GM19438 (cell line): ENCODE results near the gene OSBPL9.
"Not testable (repeated sequence)": the region's sequence is repeated elsewhere in the genome, so short reads cannot be mapped to it uniquely, and the experiment has no call there.

Source experiments
- ATAC-seq: cut with Tn5 transposase; IDR thresholded peaks from one replicate; pipeline ENCODE4 v1.9.1; 2021; ENCODE audit warnings: low read depth; ENCODE audit not compliant: unreplicated experiment

Gene OSBPL9

GRCh38 chr1:51634618-51635017 is 17.7 kb downstream of the OSBPL9 start:
- ATAC-seq = no peak

DNA sequence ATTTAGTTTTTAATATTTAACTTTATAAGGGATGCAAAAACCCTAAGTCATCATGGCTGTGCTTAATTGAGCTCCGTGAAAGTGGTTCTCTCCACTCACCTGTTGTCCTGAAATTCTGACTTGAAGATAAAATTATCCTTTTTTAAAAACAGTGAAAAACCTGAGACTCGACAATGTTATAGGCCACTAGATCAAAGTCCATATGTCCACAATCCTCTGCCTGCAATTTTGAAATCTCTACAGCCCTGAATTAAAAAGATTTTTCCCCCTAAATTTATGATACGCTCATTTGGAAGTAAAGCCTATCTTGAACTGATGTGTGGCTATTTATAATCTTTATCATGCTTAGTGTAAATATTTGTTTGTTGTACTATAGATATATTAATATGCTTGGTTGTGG is 18.7 kb downstream of the OSBPL9 start:
- no peak for ATAC-seq

GRCh38 chr1:51636191-51636590 is 19.3 kb downstream of the OSBPL9 start:
- no peak for ATAC-seq

- ATAC-seq = no peak
Observed at GRCh38 chr1:51636764-51637522, 20.1 kb downstream of the OSBPL9 start.

GRCh38 chr1:51638350-51638749 is 21.5 kb downstream of the OSBPL9 start:
- no peak for ATAC-seq

- ATAC-seq = no peak
Observed at GRCh38 chr1:51639694-51640093, 22.8 kb downstream of the OSBPL9 start.

DNA sequence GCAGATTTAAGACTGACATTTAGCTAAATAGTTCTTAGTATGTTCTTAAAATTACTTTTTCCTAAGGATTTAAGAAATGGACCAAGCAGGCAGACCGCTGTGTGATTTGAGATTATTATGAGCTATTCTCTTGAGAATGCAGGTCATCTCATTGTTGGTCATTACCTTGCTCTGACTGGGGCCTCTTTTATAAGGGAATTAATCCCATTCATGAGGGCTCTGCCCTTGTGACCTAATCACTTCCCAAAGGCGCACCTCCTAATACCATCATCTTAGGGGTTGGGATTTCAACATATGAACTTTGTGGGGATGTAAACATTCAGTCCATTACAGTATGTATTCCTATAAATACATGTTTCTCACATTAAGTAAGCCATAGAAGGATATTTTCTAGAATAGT is 24.2 kb downstream of the OSBPL9 start:
- no peak for ATAC-seq

DNA sequence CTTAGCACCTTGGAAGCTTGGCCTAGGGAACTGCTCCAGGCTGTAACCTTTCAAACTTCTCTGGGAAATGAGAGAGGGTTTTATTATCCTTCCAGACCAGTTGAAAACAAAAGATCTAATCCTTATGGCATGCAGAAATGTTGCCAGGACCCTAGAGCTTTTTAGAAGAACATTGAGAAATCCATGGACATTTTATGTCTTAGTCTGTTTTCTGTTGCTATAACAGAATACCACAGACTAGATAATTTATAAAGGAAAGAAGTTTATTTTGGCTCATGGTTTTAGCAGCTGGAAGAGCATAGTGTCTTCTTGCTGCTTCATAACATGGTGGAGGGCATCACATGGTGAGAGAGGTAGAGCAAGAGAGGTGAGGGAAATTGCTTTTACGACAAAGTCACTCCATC is 25.8 kb downstream of the OSBPL9 start:
- no peak for ATAC-seq

DNA sequence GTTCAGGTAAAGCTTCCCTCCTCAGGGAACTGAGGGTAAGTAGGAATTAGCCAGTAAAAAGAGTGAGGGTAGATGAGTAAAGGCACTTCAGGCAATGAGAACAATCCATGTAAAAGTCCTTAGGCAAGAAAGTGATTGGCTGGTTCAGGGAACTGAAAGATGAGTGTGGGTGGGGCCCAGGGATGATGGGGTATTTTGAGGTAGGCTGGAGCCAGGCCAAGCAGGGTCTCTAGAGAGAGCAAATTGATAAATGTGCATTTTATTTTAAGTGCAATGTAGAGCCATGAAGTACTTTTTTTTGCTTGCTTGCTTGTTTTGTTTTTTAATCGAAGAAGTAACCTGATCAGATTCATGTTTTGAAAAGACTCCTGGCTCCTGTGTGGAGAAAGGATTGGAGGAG is 26.5 kb downstream of the OSBPL9 start:
- ATAC-seq = no peak

GRCh38 chr1:51644020-51644419 is 27.1 kb downstream of the OSBPL9 start:
- ATAC-seq = no peak

DNA sequence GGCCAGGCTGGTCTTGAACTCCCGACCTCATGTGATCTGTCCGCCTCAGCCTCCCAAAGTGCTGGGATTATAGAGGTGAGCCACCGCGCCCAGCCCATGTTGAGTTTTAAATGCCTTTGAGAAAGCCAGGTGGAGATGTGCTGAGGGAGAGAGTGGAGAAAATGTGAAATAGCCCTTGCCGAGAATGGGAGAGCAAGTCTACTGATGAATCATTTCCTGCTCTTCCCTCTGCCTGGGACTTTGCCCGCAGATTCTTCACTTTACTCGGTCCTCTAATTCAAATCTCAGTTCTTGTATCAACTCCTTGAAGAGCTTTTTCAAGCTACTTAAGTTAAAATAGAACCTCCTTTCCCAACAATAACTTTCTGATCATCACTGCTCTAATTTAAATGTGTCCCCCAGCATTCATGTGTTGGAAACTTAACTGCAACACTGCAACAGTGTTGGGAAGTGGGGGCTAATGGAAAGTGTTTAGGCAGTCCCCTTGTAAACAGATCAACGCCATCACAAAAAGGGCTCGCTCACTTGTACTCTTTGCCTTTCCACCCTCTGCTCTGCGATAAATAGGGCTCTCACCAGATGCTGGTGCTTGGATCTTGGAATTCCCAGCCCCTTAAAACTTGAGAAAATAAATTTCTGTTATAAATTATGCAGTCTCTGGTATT is 27.8 kb downstream of the OSBPL9 start:
- no peak for ATAC-seq

DNA sequence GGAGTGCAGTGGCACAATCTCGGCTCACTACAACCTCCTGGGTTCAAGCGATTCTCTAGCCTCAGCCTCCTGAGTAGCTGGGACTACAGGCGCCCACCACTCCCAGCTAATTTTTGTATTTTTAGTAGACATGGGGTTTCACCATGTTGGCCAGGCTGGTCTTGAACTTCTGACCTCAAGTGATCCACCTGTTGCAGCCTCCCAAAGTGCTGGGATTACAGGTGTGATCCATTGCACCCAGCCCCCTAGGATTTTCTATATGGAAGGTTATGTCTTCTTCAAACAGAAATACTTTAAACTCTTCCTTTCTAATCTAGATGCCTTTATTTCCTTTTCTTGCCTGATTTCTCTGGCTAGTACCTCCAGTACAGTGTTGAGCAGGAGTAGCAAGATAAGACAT is 29.7 kb downstream of the OSBPL9 start:
- ATAC-seq = not testable (repeated sequence)

- no peak for ATAC-seq
Observed at GRCh38 chr1:51648180-51649109, 31.6 kb downstream of the OSBPL9 start.

GRCh38 chr1:51649593-51650091 is 32.8 kb downstream of the OSBPL9 start:
- no peak for ATAC-seq

- no peak for ATAC-seq
Observed at GRCh38 chr1:51650198-51650597, 33.3 kb downstream of the OSBPL9 start.

GRCh38 chr1:51651552-51651942 is 34.7 kb downstream of the OSBPL9 start:
- ATAC-seq = no peak

DNA sequence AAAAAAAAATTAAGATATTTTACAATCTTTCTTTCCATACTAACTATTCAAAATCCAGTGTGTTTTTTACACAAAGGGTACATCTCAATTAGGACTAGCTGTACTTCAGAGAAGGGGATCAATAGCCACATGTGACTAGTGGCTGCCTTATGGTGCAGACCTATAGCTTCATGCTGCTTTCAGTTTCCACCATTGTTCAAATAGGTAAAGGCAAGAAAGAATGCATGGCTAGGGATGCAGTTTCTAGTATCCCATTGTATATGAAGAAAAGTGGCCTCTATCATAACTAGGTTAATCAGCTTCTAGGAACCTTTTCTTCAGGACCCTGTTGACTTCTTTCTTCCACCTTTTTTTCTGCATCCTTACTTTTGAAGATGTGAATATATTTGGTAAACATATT is 35.7 kb downstream of the OSBPL9 start:
- ATAC-seq = no peak

DNA sequence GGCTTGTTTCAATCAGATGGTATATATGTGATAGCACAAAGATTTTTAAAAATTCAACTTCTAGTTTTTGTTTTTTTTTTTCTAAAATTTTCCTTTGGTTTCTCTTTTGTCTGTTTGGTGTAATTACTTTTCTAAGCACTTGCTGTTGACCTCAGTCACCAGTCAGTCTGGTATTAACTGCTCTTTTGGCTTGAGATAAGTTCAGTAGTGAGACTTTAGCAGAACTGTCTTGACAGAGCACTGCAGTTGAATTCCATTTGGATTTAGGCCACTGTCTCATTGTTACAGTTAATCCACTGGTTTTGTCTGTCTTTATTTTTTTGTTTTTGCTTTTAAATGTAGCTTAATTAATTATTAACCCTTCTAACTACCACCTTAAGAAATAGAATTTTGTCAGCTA is 36.2 kb downstream of the OSBPL9 start:
- no peak for ATAC-seq

DNA sequence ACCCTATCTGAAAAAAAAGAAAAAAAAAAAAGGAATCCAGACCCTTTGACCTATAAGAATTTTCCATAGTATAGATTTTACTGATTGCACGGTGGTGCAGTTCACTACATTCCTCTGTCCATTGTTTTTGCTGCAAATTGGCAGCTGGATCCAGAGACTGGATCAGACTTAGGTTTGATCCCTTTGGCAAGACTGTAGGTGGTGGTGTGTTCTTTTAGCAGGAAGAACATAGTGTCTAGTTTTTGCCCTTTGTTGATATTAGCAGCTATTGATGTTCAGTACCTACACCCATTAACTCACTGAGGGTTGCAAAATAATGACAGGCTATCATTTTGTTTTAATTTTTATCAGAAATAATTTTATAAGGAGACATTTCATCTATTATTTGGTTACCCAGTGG is 37.1 kb downstream of the OSBPL9 start:
- ATAC-seq = no peak

DNA sequence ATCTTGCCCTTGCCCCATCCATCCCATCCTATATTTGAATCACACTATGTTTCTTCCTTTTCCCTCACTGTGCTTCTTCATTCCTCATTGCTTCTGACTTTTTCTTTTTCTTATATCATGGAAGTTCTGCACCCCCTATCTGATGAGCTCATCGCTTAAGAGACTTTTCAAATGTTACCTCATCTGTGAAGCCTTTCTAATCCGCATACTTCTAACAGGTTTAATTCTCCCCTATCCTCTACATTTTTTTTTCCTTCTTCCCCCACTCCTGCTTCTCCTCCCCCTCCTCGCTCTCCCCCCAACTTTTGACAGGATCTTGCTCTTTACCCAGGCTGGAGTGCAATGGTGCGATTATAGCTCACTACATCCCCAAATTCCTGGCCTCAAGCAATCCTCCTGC is 39.5 kb downstream of the OSBPL9 start:
- ATAC-seq = no peak

- no peak for ATAC-seq
Observed at GRCh38 chr1:51660580-51660979, 43.7 kb downstream of the OSBPL9 start.
